ENCODE results near the gene TASP1.

TASP1 gene

GRCh38 chr20:13342469-13343242, 296.1 kb downstream of the TASP1 start:
- no peak for DNase-seq (ENCODE audit: low read depth)

- no peak for DNase-seq (ENCODE audit: low read depth)
Measured at GRCh38 chr20:13341737-13342393, 296.9 kb downstream of the TASP1 start.

GRCh38 chr20:13340088-13340487, 298.6 kb downstream of the TASP1 start:
- no peak for DNase-seq (ENCODE audit: low read depth)

All from stimulated activated CD4-positive, alpha-beta T cell treated with anti-CD3 and anti-CD28 coated beads, Interleukin-2, amount 100 ng/mL, for 4 hours (primary cell).